H1 (cell line): ENCODE measurements around the gene GAK. TPM values are rescaled to one million over a fixed set of nuclear protein-coding genes. Genes with fewer than 3 reads are reported as not detected.

Experiments
- CEBPB ChIP-seq: IDR thresholded peaks from 2 replicates; pipeline ENCODE4 v1.6.1; 2012; ENCODE audit warnings: low read depth, low read length
- FOSL1 ChIP-seq: IDR thresholded peaks from 2 replicates; pipeline ENCODE4 v1.6.1; 2011; ENCODE audit warnings: mild to moderate bottlenecking, low read depth, low read length, moderate library complexity; ENCODE audit not compliant: insufficient read depth
- KDM1A ChIP-seq: fragments of 200-600, 300-600 bp; sonication (generic); IDR thresholded peaks from 2 replicates; pipeline ENCODE4 v1.7.1; 2016; ENCODE audit warnings: mild to moderate bottlenecking, low read length, borderline replicate concordance
- KDM4A ChIP-seq: IDR thresholded peaks from one replicate; pipeline ENCODE4 v1.7.1; 2012; ENCODE audit warnings: low read depth, mild to moderate bottlenecking, moderate library complexity, low read length, inconsistent platforms; ENCODE audit not compliant: severe bottlenecking
- RBBP5 ChIP-seq: IDR thresholded peaks from 2 replicates; pipeline ENCODE4 v1.7.1; 2012; ENCODE audit warnings: low read depth, mild to moderate bottlenecking, inconsistent platforms, low read length, moderate library complexity, borderline replicate concordance
- RFX5 ChIP-seq: IDR thresholded peaks from 2 replicates; pipeline ENCODE4 v1.6.1; 2011; ENCODE audit warnings: low read depth, low read length, improper control_type of control experiment, borderline replicate concordance
- TCF12 ChIP-seq: IDR thresholded peaks from 2 replicates; pipeline ENCODE4 v1.6.1; 2011; ENCODE audit warnings: low read depth, mild to moderate bottlenecking, low read length
- polyA plus RNA-seq, 7 experiments: library from polyadenylated mRNA; depleted of rRNA in 3 of 7; stranded (reverse) in 5 of 7; unstranded in 2 of 7; fragments of >200 nt in 5 of 7; fragments of 200-250 nt in 2 of 7; gene quantifications; 1 replicate in 5 of 7; 2 replicates in 1 of 7; 4 replicates in 1 of 7; pipeline versions ENCODE4 v1.2.1 to v1.2.3, GENCODE V29; 2011 to 2013; ENCODE audit warnings: missing spikeins in 2 of 7, mixed read lengths in 2 of 7
- total RNA-seq: library from RNA; stranded (reverse); fragmentation: NEBNext Ultra II Directional; extraction: Animal tissue kit (Norgen Biotek cat#: 25700); gene quantifications from 2 replicates; pipeline ENCODE4 v1.2.1, GENCODE V29; 2021
- TF ChIP-seq, protein P1 (sequence below): IDR thresholded peaks from 2 replicates; pipeline ENCODE4 v1.6.1; 2011; ENCODE audit warnings: low read length, improper control_type of control experiment
- TF ChIP-seq, protein P2 (sequence below): fragments of 300-600 bp; sonication (generic); IDR thresholded peaks from 2 replicates; pipeline ENCODE4 v1.7.1; 2012; ENCODE audit warnings: low read length, moderate library complexity, mild to moderate bottlenecking, inconsistent platforms; ENCODE audit not compliant: insufficient replicate concordance

Gene GAK
- total and polyA plus RNA-seq, 2 of the 8 experiments (the other 6 are each of a cell fraction or from before 2014, with no cell fraction given): 31.5 to 70.8 TPM

- TF ChIP-seq CEBPB (no peak), FOSL1 (no peak), KDM1A (no peak), RBBP5 (peak; percentile 79), KDM4A (peak; percentile 90), RFX5 (no peak), TCF12 (no peak)
- TF ChIP-seq, protein P1, sequence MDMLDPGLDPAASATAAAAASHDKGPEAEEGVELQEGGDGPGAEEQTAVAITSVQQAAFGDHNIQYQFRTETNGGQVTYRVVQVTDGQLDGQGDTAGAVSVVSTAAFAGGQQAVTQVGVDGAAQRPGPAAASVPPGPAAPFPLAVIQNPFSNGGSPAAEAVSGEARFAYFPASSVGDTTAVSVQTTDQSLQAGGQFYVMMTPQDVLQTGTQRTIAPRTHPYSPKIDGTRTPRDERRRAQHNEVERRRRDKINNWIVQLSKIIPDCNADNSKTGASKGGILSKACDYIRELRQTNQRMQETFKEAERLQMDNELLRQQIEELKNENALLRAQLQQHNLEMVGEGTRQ: no peak
- TF ChIP-seq, protein P2, sequence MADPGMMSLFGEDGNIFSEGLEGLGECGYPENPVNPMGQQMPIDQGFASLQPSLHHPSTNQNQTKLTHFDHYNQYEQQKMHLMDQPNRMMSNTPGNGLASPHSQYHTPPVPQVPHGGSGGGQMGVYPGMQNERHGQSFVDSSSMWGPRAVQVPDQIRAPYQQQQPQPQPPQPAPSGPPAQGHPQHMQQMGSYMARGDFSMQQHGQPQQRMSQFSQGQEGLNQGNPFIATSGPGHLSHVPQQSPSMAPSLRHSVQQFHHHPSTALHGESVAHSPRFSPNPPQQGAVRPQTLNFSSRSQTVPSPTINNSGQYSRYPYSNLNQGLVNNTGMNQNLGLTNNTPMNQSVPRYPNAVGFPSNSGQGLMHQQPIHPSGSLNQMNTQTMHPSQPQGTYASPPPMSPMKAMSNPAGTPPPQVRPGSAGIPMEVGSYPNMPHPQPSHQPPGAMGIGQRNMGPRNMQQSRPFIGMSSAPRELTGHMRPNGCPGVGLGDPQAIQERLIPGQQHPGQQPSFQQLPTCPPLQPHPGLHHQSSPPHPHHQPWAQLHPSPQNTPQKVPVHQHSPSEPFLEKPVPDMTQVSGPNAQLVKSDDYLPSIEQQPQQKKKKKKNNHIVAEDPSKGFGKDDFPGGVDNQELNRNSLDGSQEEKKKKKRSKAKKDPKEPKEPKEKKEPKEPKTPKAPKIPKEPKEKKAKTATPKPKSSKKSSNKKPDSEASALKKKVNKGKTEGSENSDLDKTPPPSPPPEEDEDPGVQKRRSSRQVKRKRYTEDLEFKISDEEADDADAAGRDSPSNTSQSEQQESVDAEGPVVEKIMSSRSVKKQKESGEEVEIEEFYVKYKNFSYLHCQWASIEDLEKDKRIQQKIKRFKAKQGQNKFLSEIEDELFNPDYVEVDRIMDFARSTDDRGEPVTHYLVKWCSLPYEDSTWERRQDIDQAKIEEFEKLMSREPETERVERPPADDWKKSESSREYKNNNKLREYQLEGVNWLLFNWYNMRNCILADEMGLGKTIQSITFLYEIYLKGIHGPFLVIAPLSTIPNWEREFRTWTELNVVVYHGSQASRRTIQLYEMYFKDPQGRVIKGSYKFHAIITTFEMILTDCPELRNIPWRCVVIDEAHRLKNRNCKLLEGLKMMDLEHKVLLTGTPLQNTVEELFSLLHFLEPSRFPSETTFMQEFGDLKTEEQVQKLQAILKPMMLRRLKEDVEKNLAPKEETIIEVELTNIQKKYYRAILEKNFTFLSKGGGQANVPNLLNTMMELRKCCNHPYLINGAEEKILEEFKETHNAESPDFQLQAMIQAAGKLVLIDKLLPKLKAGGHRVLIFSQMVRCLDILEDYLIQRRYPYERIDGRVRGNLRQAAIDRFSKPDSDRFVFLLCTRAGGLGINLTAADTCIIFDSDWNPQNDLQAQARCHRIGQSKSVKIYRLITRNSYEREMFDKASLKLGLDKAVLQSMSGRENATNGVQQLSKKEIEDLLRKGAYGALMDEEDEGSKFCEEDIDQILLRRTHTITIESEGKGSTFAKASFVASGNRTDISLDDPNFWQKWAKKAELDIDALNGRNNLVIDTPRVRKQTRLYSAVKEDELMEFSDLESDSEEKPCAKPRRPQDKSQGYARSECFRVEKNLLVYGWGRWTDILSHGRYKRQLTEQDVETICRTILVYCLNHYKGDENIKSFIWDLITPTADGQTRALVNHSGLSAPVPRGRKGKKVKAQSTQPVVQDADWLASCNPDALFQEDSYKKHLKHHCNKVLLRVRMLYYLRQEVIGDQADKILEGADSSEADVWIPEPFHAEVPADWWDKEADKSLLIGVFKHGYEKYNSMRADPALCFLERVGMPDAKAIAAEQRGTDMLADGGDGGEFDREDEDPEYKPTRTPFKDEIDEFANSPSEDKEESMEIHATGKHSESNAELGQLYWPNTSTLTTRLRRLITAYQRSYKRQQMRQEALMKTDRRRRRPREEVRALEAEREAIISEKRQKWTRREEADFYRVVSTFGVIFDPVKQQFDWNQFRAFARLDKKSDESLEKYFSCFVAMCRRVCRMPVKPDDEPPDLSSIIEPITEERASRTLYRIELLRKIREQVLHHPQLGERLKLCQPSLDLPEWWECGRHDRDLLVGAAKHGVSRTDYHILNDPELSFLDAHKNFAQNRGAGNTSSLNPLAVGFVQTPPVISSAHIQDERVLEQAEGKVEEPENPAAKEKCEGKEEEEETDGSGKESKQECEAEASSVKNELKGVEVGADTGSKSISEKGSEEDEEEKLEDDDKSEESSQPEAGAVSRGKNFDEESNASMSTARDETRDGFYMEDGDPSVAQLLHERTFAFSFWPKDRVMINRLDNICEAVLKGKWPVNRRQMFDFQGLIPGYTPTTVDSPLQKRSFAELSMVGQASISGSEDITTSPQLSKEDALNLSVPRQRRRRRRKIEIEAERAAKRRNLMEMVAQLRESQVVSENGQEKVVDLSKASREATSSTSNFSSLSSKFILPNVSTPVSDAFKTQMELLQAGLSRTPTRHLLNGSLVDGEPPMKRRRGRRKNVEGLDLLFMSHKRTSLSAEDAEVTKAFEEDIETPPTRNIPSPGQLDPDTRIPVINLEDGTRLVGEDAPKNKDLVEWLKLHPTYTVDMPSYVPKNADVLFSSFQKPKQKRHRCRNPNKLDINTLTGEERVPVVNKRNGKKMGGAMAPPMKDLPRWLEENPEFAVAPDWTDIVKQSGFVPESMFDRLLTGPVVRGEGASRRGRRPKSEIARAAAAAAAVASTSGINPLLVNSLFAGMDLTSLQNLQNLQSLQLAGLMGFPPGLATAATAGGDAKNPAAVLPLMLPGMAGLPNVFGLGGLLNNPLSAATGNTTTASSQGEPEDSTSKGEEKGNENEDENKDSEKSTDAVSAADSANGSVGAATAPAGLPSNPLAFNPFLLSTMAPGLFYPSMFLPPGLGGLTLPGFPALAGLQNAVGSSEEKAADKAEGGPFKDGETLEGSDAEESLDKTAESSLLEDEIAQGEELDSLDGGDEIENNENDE: no peak
Observed at GRCh38 chr4:931960-932712, at the start of gene GAK, which contains the start of gene TMEM175 (continued).
